Measurements from ENCODE around the gene ECE1.

ECE1 gene

GRCh38 chr1:21325231-21325718, 35.0 kb upstream of the ECE1 start:
- DNase-seq (ENCODE audit: low spot score): no peak

GRCh38 chr1:21324368-21325141, 34.3 kb upstream of the ECE1 start:
- DNase-seq (ENCODE audit: low spot score): peak; percentile 80

GRCh38 chr1:21323091-21323490, 32.8 kb upstream of the ECE1 start:
- peak; percentile 25 for DNase-seq (ENCODE audit: low spot score)

GRCh38 chr1:21322681-21323016, 32.4 kb upstream of the ECE1 start:
- no peak for DNase-seq (ENCODE audit: low spot score)

GRCh38 chr1:21321963-21322680, 31.9 kb upstream of the ECE1 start:
- no peak for DNase-seq (ENCODE audit: low spot score)

- DNase-seq (ENCODE audit: low spot score): no peak
Observed at GRCh38 chr1:21320410-21321108, 30.3 kb upstream of the ECE1 start.

GRCh38 chr1:21319447-21320407, 29.5 kb upstream of the ECE1 start:
- no peak for DNase-seq (ENCODE audit: low spot score)

- no peak for DNase-seq (ENCODE audit: low spot score)
Observed at GRCh38 chr1:21318714-21319159, 28.5 kb upstream of the ECE1 start.

GRCh38 chr1:21318057-21318713, 27.9 kb upstream of the ECE1 start:
- no peak for DNase-seq (ENCODE audit: low spot score)

GRCh38 chr1:21317690-21318043, 27.4 kb upstream of the ECE1 start:
- no peak for DNase-seq (ENCODE audit: low spot score)

GRCh38 chr1:21317035-21317689, 26.9 kb upstream of the ECE1 start:
- no peak for DNase-seq (ENCODE audit: low spot score)

GRCh38 chr1:21314743-21315396, 24.6 kb upstream of the ECE1 start:
- DNase-seq (ENCODE audit: low spot score): no peak

GRCh38 chr1:21313886-21314721, 23.8 kb upstream of the ECE1 start:
- no peak for DNase-seq (ENCODE audit: low spot score)

GRCh38 chr1:21313203-21313885, 23.1 kb upstream of the ECE1 start:
- DNase-seq (ENCODE audit: low spot score): no peak

- DNase-seq (ENCODE audit: low spot score): no peak
Observed at GRCh38 chr1:21312407-21312992, 22.2 kb upstream of the ECE1 start.

GRCh38 chr1:21311016-21311415, 20.8 kb upstream of the ECE1 start:
- peak; percentile 75 for DNase-seq (ENCODE audit: low spot score)

GRCh38 chr1:21308847-21309652, 18.8 kb upstream of the ECE1 start:
- DNase-seq (ENCODE audit: low spot score): no peak

Measured in COLO829 (cell line).